Neural crest cell (in vitro differentiated cells): Measurements from ENCODE around the gene SIM2. TPM values are rescaled to one million over a fixed set of nuclear protein-coding genes. Genes with fewer than 3 reads are reported as not detected.

Experiments used
- DNase-seq: peaks from one replicate; pipeline ENCODE4 v3.0.0; 2021; ENCODE audit warnings: low read depth, mixed read lengths, low spot score
- H3K27ac Mint-ChIP-seq: one replicate; pipeline ENCODE4 v1.8.0; 2021; ENCODE audit warnings: mild to moderate bottlenecking, mixed read lengths; ENCODE audit not compliant: unreplicated experiment
- H3K27me3 Mint-ChIP-seq: 2 replicates; pipeline ENCODE4 v1.8.0; 2021; ENCODE audit warnings: low read depth, mild to moderate bottlenecking, mixed read lengths
- H3K36me3 Mint-ChIP-seq: 2 replicates; pipeline ENCODE4 v1.8.0; 2021; ENCODE audit warnings: low read depth, mild to moderate bottlenecking, mixed read lengths
- H3K4me1 Mint-ChIP-seq: 2 replicates; pipeline ENCODE4 v1.8.0; 2021; ENCODE audit warnings: mixed read lengths
- H3K4me3 Mint-ChIP-seq: one replicate; pipeline ENCODE4 v1.8.0; 2021; ENCODE audit warnings: mild to moderate bottlenecking, mixed read lengths
- H3K9me3 Mint-ChIP-seq: 2 replicates; pipeline ENCODE4 v1.8.0; 2021; ENCODE audit warnings: mixed read lengths
- CTCF ChIP-seq: fragments of 200-600 bp; sonication (generic); conservative IDR thresholded peaks from 2 replicates; pipeline ENCODE4 v1.5.0; 2021; ENCODE audit warnings: antibody characterized with exemption, mild to moderate bottlenecking
- total RNA-seq: library from RNA; stranded (reverse); gene quantifications from 2 replicates; pipeline ENCODE4 v1.2.1, GENCODE V29; 2021

SIM2 gene
- total RNA-seq, 1 donor from 2014 or later: not detected

- peaks cover 21% of the 10 kb centered on the region for H3K27me3 Mint-ChIP-seq
- DNase-seq: no peak
- no peaks in the 10 kb centered on the region for H3K9me3 Mint-ChIP-seq
- no peak for TF ChIP-seq CTCF
- no peaks in the 10 kb centered on the region for H3K36me3 Mint-ChIP-seq
- no peaks in the 10 kb centered on the region for H3K4me1 Mint-ChIP-seq
- no peak overlapping the region for H3K4me3 Mint-ChIP-seq
- no peak overlapping the region for H3K27ac Mint-ChIP-seq
These were observed 35.7 kb downstream of the SIM2 start for GRCh38 chr21:36734367-36735200.

- no peak overlapping the region for H3K27ac Mint-ChIP-seq
- DNase-seq: no peak
These were observed 36.2 kb downstream of the SIM2 start for GRCh38 chr21:36735201-36735515.

GRCh38 chr21:36735724-36736320, 36.9 kb downstream of the SIM2 start:
- H3K27ac Mint-ChIP-seq: no peak overlapping the region
- H3K36me3 Mint-ChIP-seq: no peaks in the 10 kb centered on the region
- H3K27me3 Mint-ChIP-seq: peaks cover 14% of the 10 kb centered on the region
- H3K4me1 Mint-ChIP-seq: no peaks in the 10 kb centered on the region
- H3K4me3 Mint-ChIP-seq: no peak overlapping the region
- TF ChIP-seq CTCF: no peak
- DNase-seq: no peak
- H3K9me3 Mint-ChIP-seq: no peaks in the 10 kb centered on the region

More at GRCh38 chr21:36735201-36735515, 36.2 kb downstream of the SIM2 start:
- TF ChIP-seq CTCF: no peak
- peaks cover 19% of the 10 kb centered on the region for H3K27me3 Mint-ChIP-seq
- H3K4me3 Mint-ChIP-seq: no peak overlapping the region
- H3K4me1 Mint-ChIP-seq: no peaks in the 10 kb centered on the region
- H3K9me3 Mint-ChIP-seq: no peaks in the 10 kb centered on the region
- H3K36me3 Mint-ChIP-seq: no peaks in the 10 kb centered on the region

- H3K27me3 Mint-ChIP-seq: peaks cover 15% of the 10 kb centered on the region
- H3K4me3 Mint-ChIP-seq: no peak overlapping the region
- no peak overlapping the region for H3K27ac Mint-ChIP-seq
- H3K4me1 Mint-ChIP-seq: no peaks in the 10 kb centered on the region
- DNase-seq: no peak
- no peaks in the 10 kb centered on the region for H3K36me3 Mint-ChIP-seq
- H3K9me3 Mint-ChIP-seq: no peaks in the 10 kb centered on the region
- TF ChIP-seq CTCF: no peak
These were observed 39.7 kb downstream of the SIM2 start for GRCh38 chr21:36738489-36739126.

GRCh38 chr21:36741506-36741905, 42.6 kb downstream of the SIM2 start:
- peaks cover 23% of the 10 kb centered on the region for H3K27me3 Mint-ChIP-seq
- TF ChIP-seq CTCF: no peak
- no peaks in the 10 kb centered on the region for H3K36me3 Mint-ChIP-seq
- H3K4me3 Mint-ChIP-seq: no peak overlapping the region
- no peak overlapping the region for H3K27ac Mint-ChIP-seq
- no peak for DNase-seq
- no peaks in the 10 kb centered on the region for H3K9me3 Mint-ChIP-seq
- peaks cover 2% of the 10 kb centered on the region for H3K4me1 Mint-ChIP-seq
